ENCODE measurements around the gene DENR.
"Not testable (repeated sequence)": the region's sequence is repeated elsewhere in the genome, so short reads cannot be mapped to it uniquely, and the experiment has no call there.

DENR gene

DNA sequence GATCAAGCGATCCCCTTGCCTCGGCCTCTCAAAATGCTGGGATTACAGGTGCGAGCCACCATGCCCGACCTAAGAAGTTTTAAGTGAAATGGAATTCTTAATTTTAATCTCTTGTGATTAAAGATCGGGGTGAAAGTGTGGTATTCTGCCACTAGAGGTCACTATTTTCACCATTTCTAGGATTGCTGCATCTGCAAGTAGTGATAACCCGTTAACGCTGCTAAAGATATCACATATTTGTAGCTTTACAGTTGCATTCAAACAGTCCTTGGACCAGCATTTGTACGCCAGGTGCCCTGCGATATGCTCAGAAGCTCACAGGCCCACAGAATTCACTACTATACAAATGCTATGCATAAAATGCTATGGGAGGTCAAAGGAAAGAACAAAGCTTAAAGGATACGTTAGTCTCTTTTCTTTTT lies 41.1 kb downstream of the DENR start:
- H3K27ac ChIP-seq, result no peak overlapping the region
- TF ChIP-seq ZFX (IDR thresholded peaks at IDR 0.05; ENCODE audit: borderline replicate concordance), result no peak
- TF ChIP-seq, protein P1, sequence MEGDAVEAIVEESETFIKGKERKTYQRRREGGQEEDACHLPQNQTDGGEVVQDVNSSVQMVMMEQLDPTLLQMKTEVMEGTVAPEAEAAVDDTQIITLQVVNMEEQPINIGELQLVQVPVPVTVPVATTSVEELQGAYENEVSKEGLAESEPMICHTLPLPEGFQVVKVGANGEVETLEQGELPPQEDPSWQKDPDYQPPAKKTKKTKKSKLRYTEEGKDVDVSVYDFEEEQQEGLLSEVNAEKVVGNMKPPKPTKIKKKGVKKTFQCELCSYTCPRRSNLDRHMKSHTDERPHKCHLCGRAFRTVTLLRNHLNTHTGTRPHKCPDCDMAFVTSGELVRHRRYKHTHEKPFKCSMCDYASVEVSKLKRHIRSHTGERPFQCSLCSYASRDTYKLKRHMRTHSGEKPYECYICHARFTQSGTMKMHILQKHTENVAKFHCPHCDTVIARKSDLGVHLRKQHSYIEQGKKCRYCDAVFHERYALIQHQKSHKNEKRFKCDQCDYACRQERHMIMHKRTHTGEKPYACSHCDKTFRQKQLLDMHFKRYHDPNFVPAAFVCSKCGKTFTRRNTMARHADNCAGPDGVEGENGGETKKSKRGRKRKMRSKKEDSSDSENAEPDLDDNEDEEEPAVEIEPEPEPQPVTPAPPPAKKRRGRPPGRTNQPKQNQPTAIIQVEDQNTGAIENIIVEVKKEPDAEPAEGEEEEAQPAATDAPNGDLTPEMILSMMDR (IDR thresholded peaks at IDR 0.05), result peak; percentile 93

GRCh38 chr12:122795807-122796206 lies 43.2 kb downstream of the DENR start:
- TF ChIP-seq ZFX (IDR thresholded peaks at IDR 0.05; ENCODE audit: borderline replicate concordance), result no peak
- TF ChIP-seq, protein P1 (IDR thresholded peaks at IDR 0.05), result no peak

DNA sequence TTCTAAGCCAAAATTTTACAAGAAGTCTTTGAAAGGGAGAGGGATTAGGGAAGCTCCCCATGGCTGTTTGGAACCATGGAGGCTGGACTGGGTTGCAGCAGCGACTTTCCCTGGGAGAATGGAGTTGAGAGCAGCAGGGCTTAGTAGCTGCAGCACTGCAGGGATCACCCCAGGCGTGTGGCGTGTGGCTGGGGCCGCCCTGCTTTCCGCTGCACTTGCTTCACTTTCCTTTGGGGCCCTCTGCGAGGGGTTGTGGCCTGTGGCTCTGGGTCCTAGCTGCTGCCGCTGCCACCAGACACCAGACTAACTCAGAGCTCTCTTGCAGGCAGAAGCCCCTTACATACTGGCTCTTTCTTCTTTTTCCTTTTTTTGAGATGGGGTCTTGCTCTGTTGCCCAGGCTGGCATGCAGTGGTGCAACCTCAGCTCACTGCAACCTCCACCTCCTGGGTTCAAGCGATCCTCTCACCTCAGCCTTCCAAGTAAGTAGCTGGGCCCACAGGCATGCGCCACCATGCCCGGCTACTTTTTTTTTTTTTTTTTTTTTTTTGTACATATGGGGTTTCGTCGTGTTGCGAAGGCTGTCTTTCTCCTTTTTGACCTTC lies 47.1 kb downstream of the DENR start:
- TF ChIP-seq, protein P1 (IDR thresholded peaks at IDR 0.05), result no peak
- TF ChIP-seq ZFX (IDR thresholded peaks at IDR 0.05; ENCODE audit: borderline replicate concordance), result no peak

More at GRCh38 chr12:122795807-122796206, 43.2 kb downstream of the DENR start:
- no peak overlapping the region for H3K27ac ChIP-seq

GRCh38 chr12:122803937-122804336 lies 51.3 kb downstream of the DENR start:
- TF ChIP-seq, protein P1 (IDR thresholded peaks at IDR 0.05), result no peak
- TF ChIP-seq ZFX (IDR thresholded peaks at IDR 0.05; ENCODE audit: borderline replicate concordance), result no peak
- H3K27ac ChIP-seq, result no peak overlapping the region

More for the DNA sequence above, 47.1 kb downstream of the DENR start:
- no peak overlapping the region for H3K27ac ChIP-seq

GRCh38 chr12:122804957-122805356 lies 52.3 kb downstream of the DENR start:
- H3K27ac ChIP-seq, result not testable (repeated sequence)

DNA sequence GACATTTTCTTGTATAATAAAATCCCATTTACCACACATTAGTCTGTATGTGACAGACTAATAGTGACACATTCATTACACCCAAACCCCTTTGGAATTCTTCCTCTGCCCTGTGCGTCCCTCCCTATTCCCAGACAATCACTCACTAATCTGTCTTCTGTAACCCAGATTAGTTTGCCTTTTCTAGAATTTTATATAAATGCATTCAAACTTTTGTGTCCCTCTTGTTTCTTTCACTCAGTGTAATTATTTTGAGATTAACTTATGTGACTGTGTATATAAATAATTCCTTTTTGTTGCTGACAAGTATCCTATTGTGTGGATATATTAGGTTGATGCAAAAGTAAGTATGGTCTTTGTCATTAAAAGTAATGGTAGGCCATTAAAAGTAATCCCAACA lies 55.0 kb downstream of the DENR start:
- no peak overlapping the region for H3K27ac ChIP-seq
- TF ChIP-seq, protein P1 (IDR thresholded peaks at IDR 0.05), result no peak
- TF ChIP-seq ZFX (IDR thresholded peaks at IDR 0.05; ENCODE audit: borderline replicate concordance), result no peak

DNA sequence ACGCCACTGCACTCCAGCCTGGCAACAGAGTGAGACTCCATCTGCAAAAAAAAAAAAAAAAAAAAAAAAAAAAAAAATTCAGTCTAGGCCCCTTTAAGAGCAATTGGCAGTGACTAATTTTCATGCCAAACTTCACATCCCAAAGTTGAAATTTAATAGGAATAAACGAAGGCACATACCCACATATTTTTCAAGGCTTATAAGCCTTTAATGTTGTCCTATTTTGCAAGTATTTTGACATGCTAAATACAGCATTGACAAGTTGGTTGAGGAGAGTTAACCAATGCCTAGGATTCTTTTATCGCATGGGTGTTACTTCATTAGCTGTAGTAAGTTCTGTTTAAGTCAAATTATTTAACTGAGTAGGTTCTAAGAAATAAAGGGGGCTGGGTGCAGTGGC lies 59.2 kb downstream of the DENR start:
- no peak overlapping the region for H3K27ac ChIP-seq
- no peak for TF ChIP-seq ZFX (IDR thresholded peaks at IDR 0.05; ENCODE audit: borderline replicate concordance)
- TF ChIP-seq, protein P1 (IDR thresholded peaks at IDR 0.05), result no peak

GRCh38 chr12:122813310-122813713 lies 60.7 kb downstream of the DENR start:
- no peak overlapping the region for H3K27ac ChIP-seq
- TF ChIP-seq ZFX (IDR thresholded peaks at IDR 0.05; ENCODE audit: borderline replicate concordance), result no peak
- TF ChIP-seq, protein P1 (IDR thresholded peaks at IDR 0.05), result no peak
